Neutrophil (primary cell): ENCODE measurements around the gene ITGAL.
A peak's percentile ranks its signal among the peaks of the same experiment; 100 is the strongest.
"Not testable (repeated sequence)": the region's sequence is repeated elsewhere in the genome, so short reads cannot be mapped to it uniquely, and the experiment has no call there.

ENCODE experiments used
- H3K27ac ChIP-seq: fragments of 200-600 bp; sonication (generic); 2 replicates; pipeline ENCODE4 v1.5.1; 2016; ENCODE audit warnings: mild to moderate bottlenecking, moderate library complexity
- H3K27me3 ChIP-seq: fragments of 200-600 bp; sonication (generic); 2 replicates; pipeline ENCODE4 v1.6.0; 2016; ENCODE audit warnings: mild to moderate bottlenecking
- H3K36me3 ChIP-seq: fragments of 200-600 bp; sonication (generic); 2 replicates; pipeline ENCODE4 v1.5.1; 2017
- H3K4me1 ChIP-seq, 2 experiments: fragments of 200-600 bp in 1 of 2; sonication (generic) in 1 of 2; 1 replicate in 1 of 2; 2 replicates in 1 of 2; pipeline versions ENCODE4 v1.5.1 to v1.6.1; 2013 to 2016; ENCODE audit warnings: low read depth in 1 of 2, low read length in 1 of 2, mild to moderate bottlenecking in 1 of 2, moderate library complexity in 1 of 2; ENCODE audit not compliant: control insufficient read depth in 1 of 2, insufficient read depth in 1 of 2
- H3K4me3 ChIP-seq, 2 experiments: fragments of 200-600 bp in 1 of 2; sonication (generic) in 1 of 2; 1 replicate in 1 of 2; 2 replicates in 1 of 2; pipeline ENCODE4 v1.5.1; 2013 to 2016; ENCODE audit warnings: low read depth in 1 of 2, low read length in 1 of 2, mild to moderate bottlenecking in 1 of 2, moderate library complexity in 1 of 2
- H3K9me3 ChIP-seq: fragments of 200-600 bp; sonication (generic); 2 replicates; pipeline ENCODE4 v1.5.1; 2016
- CTCF ChIP-seq: fragments of 200-600 bp; sonication (generic); IDR thresholded peaks from 2 replicates; pipeline ENCODE4 v1.5.1; 2016; ENCODE audit warnings: antibody characterized with exemption

Gene ITGAL

GRCh38 chr16:30515275-30515674 is 42.7 kb downstream of the ITGAL start:
- Histone ChIP-seq H3K4me3 (no peak overlapping the region), H3K4me1 (no peaks in the 10 kb centered on the region), H3K27me3 (no peaks in the 10 kb centered on the region), H3K9me3 (no peaks in the 10 kb centered on the region), H3K36me3 (peaks cover 100% of the 10 kb centered on the region), H3K27ac (no peak overlapping the region)
- no peak for TF ChIP-seq CTCF

- H3K4me3 ChIP-seq = no peak overlapping the region
- TF ChIP-seq CTCF = no peak
- peaks cover 96% of the 10 kb centered on the region for H3K36me3 ChIP-seq
- H3K27me3 ChIP-seq = no peaks in the 10 kb centered on the region
- H3K27ac ChIP-seq = no peak overlapping the region
- H3K9me3 ChIP-seq = no peaks in the 10 kb centered on the region
- H3K4me1 ChIP-seq = no peaks in the 10 kb centered on the region
Measured at GRCh38 chr16:30518552-30518951, 46.0 kb downstream of the ITGAL start.

GRCh38 chr16:30519120-30520049 is 46.8 kb downstream of the ITGAL start:
- TF ChIP-seq CTCF = no peak
- Histone ChIP-seq H3K27me3 (no peaks in the 10 kb centered on the region), H3K36me3 (peaks cover 88% of the 10 kb centered on the region), H3K9me3 (no peaks in the 10 kb centered on the region), H3K4me1 (no peaks in the 10 kb centered on the region), H3K27ac (no peak overlapping the region), H3K4me3 (no peak overlapping the region)

- Histone ChIP-seq H3K36me3 (peaks cover 71% of the 10 kb centered on the region), H3K27me3 (no peaks in the 10 kb centered on the region), H3K4me3 (no peak overlapping the region), H3K9me3 (no peaks in the 10 kb centered on the region), H3K27ac (peak overlapping the region; percentile 11), H3K4me1 (peaks cover 6 to 9% of the 10 kb centered on the region in 2 experiments)
- no peak for TF ChIP-seq CTCF
Measured at GRCh38 chr16:30521476-30521872, 48.9 kb downstream of the ITGAL start.

GRCh38 chr16:30521873-30522641 is 49.5 kb downstream of the ITGAL start:
- H3K4me3 ChIP-seq = no peak overlapping the region
- H3K4me1 ChIP-seq = peaks cover 6 to 9% of the 10 kb centered on the region in 2 experiments
- no peaks in the 10 kb centered on the region for H3K27me3 ChIP-seq
- peaks cover 65% of the 10 kb centered on the region for H3K36me3 ChIP-seq
- peak overlapping the region; percentile 11 for H3K27ac ChIP-seq
- no peaks in the 10 kb centered on the region for H3K9me3 ChIP-seq
- no peak for TF ChIP-seq CTCF

GRCh38 chr16:30522702-30523463 is 50.3 kb downstream of the ITGAL start:
- H3K27ac ChIP-seq, H3K4me3 ChIP-seq, H3K27me3 ChIP-seq, H3K9me3 ChIP-seq: not testable (repeated sequence)
- H3K4me1 ChIP-seq = peaks cover 14% of the 10 kb centered on the region in 2 experiments
- peaks cover 57% of the 10 kb centered on the region for H3K36me3 ChIP-seq
